ENCODE data around the gene NEBL. TPM values are rescaled to one million over a fixed set of nuclear protein-coding genes. Genes with fewer than 3 reads are reported as not detected.

The NEBL gene
- total RNA-seq, 1 donor from 2014 or later, result 0.43 TPM

- DNase-seq (ENCODE audit: low spot score), result no peak
- no peaks in the 10 kb centered on the region for H3K27me3 Mint-ChIP-seq (ENCODE audit: low read depth)
- H3K9me3 Mint-ChIP-seq, result no peaks in the 10 kb centered on the region
- H3K36me3 Mint-ChIP-seq (ENCODE audit: low read depth), result no peaks in the 10 kb centered on the region
- H3K4me1 Mint-ChIP-seq (ENCODE audit: low read depth), result no peaks in the 10 kb centered on the region
- intact Hi-C loops (cut with micrococcal nuclease), result no loop called here
- no peak overlapping the region for H3K4me3 Mint-ChIP-seq (ENCODE audit: low read depth)
- no peak overlapping the region for H3K27ac Mint-ChIP-seq
Measured at GRCh38 chr10:20892011-20892585, 5.0 kb downstream of the NEBL start.

DNA sequence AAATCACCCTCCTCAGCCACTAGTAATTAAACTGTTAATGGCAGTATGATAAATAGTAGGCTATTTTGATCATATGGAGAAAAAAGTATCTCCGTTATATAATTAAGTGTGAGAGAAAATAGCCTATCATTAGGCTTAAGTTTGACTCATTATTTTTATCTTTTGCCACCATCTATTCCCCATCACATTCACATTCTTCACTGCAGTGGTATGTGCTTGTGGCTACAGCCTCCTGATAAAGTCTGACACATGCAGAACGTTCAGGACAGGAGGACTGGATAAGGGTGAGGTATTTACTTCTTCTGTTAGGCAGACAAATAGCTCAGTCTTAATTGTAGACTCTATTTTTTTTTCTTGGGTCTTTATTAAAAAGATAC lies 5.8 kb downstream of the NEBL start:
- Mint-ChIP-seq H3K36me3 (ENCODE audit: low read depth) (no peaks in the 10 kb centered on the region), H3K9me3 (no peaks in the 10 kb centered on the region), H3K27ac (no peak overlapping the region), H3K4me3 (ENCODE audit: low read depth) (no peak overlapping the region), H3K4me1 (ENCODE audit: low read depth) (no peaks in the 10 kb centered on the region), H3K27me3 (ENCODE audit: low read depth) (no peaks in the 10 kb centered on the region)
- no peak for DNase-seq (ENCODE audit: low spot score)
- intact Hi-C loops (cut with micrococcal nuclease), result no loop called here

DNA sequence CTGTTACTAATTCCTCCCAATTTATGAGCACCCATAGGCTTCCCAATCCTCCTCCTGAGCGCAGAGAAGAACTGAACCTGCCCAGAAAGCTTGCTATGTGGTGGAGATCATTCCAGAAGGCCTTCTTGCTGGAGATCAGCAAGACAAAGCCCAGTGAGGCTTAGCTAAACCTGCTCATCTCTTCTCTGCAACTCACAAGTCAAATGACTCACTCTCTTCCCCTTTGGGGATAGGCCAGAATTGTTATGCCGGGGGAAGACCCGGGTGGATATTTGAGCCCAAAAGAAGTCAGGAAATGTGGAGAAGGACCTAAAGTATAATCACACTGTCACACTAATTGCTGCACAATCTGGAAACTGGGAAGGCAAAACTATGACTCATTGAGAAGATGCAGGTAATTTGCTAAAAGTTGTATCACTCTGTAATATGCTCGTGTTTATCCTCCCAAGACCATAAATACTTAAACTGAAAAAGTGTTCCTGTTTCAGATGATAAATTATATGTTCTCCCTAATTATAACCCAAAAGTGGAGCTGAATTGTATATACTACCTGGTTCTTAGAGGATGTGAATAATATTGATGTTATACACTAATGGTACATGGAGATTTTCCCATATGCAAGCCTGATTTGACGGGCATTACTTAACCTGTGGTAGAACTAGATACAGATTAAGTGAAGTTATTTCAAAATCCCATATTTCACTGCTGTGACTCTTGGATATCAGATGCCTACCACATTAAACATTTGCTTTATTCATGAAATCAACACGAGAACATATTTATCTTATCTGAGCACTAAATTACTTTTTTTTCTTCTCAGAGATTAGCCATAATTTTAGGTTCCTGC lies 6.4 kb downstream of the NEBL start:
- H3K4me1 Mint-ChIP-seq (ENCODE audit: low read depth), result no peaks in the 10 kb centered on the region
- no peak for DNase-seq (ENCODE audit: low spot score)
- H3K36me3 Mint-ChIP-seq (ENCODE audit: low read depth), result no peaks in the 10 kb centered on the region

DNA sequence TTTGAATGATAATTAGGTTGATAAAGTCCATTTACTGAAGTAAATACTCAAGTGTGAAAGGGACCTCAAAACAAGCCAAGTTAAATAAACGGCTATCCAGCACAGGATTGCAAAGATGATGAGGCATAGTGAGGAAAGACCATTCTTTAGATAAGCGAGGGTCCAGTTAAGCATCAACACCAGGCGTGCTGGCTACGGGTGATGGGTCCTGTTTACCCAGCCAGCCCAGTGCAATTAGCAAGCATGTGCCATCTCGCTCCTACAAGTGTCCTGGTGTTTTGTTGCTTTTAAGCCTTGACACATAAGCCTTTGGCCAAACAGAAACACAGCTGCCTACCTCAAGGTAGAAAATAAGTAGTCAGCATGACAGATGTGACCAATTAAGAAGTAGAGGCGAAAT lies 7.1 kb downstream of the NEBL start:
- H3K4me1 Mint-ChIP-seq (ENCODE audit: low read depth), result no peaks in the 10 kb centered on the region
- intact Hi-C loops (cut with micrococcal nuclease), result no loop called here
- H3K4me3 Mint-ChIP-seq (ENCODE audit: low read depth), result no peak overlapping the region
- no peak overlapping the region for H3K27ac Mint-ChIP-seq
- no peaks in the 10 kb centered on the region for H3K36me3 Mint-ChIP-seq (ENCODE audit: low read depth)
- H3K9me3 Mint-ChIP-seq, result no peaks in the 10 kb centered on the region
- no peak for DNase-seq (ENCODE audit: low spot score)
- H3K27me3 Mint-ChIP-seq (ENCODE audit: low read depth), result no peaks in the 10 kb centered on the region

More for the DNA sequence above, 6.4 kb downstream of the NEBL start:
- intact Hi-C loops (cut with micrococcal nuclease), result no loop called here
- Mint-ChIP-seq H3K9me3 (no peaks in the 10 kb centered on the region), H3K27ac (no peak overlapping the region), H3K4me3 (ENCODE audit: low read depth) (no peak overlapping the region), H3K27me3 (ENCODE audit: low read depth) (no peaks in the 10 kb centered on the region)

DNA sequence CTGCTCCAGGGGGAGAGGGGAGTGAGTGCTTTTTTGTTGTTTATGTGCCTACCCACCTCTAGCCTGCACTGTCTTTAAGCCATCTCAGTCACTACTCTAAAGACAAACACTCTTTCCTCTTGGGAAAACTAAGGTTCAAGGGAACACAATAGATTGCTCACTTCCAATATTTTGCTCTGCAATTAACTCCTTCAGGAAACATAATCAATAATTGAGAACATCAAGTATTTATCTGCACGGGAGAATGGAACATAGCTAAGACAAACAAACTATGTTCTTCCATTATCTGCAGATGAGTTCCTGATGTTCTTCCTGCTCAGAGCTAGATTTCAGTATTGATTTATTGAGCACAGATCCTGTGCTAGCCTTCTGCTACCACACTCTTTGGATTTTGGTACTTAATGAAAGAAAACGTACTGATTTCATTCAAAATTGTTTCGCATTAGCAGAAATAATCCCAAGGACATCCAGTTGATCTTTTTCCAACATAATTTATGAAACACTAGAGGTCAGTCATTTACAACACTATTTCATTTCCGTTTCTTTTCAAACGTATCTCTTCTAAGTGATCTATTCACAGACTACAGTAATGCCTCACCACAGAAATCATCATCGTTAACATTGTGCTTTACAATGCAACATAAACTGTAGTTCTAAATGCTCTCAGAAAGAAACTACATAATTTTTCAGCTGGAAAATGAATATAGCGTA lies 8.3 kb downstream of the NEBL start:
- H3K9me3 Mint-ChIP-seq, result no peaks in the 10 kb centered on the region
- no peak overlapping the region for H3K27ac Mint-ChIP-seq
- no peaks in the 10 kb centered on the region for H3K36me3 Mint-ChIP-seq (ENCODE audit: low read depth)
- intact Hi-C loops (cut with micrococcal nuclease), result no loop called here
- H3K27me3 Mint-ChIP-seq (ENCODE audit: low read depth), result no peaks in the 10 kb centered on the region
- H3K4me3 Mint-ChIP-seq (ENCODE audit: low read depth), result no peak overlapping the region
- DNase-seq (ENCODE audit: low spot score), result no peak
- no peaks in the 10 kb centered on the region for H3K4me1 Mint-ChIP-seq (ENCODE audit: low read depth)

GRCh38 chr10:20887706-20888555 lies 9.2 kb downstream of the NEBL start:
- Mint-ChIP-seq H3K27ac (no peak overlapping the region), H3K27me3 (ENCODE audit: low read depth) (no peaks in the 10 kb centered on the region), H3K4me3 (ENCODE audit: low read depth) (no peak overlapping the region), H3K4me1 (ENCODE audit: low read depth) (no peaks in the 10 kb centered on the region), H3K9me3 (no peaks in the 10 kb centered on the region), H3K36me3 (ENCODE audit: low read depth) (no peaks in the 10 kb centered on the region)
- no peak for DNase-seq (ENCODE audit: low spot score)
- intact Hi-C loops (cut with micrococcal nuclease), result no loop called here

- no peaks in the 10 kb centered on the region for H3K4me1 Mint-ChIP-seq (ENCODE audit: low read depth)
- H3K9me3 Mint-ChIP-seq, result no peaks in the 10 kb centered on the region
- H3K27ac Mint-ChIP-seq, result no peak overlapping the region
- no peak for DNase-seq (ENCODE audit: low spot score)
- H3K27me3 Mint-ChIP-seq (ENCODE audit: low read depth), result no peaks in the 10 kb centered on the region
- H3K36me3 Mint-ChIP-seq (ENCODE audit: low read depth), result no peaks in the 10 kb centered on the region
- H3K4me3 Mint-ChIP-seq (ENCODE audit: low read depth), result no peak overlapping the region
- intact Hi-C loops (cut with micrococcal nuclease), result no loop called here
Measured at GRCh38 chr10:20885678-20886077, 11.4 kb downstream of the NEBL start.

DNA sequence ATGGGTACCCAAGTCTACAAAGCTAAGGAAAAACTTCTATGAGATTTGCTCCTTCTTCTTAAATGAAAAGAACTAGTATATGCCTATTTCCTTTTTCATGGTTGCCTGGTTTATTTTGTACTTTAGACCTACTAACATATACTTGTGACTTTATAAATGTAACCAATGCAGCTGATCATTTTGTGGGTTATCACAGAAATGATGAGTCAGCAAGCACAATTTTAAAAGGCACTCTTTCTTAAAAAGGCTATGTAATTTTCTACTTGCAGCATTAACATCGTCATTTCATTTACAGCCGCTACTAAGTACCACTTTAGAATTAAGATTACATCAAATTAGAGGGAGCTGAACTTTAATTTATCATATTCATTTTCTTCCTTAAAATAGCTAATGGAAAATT lies 13.6 kb downstream of the NEBL start:
- Mint-ChIP-seq H3K36me3 (ENCODE audit: low read depth) (no peaks in the 10 kb centered on the region), H3K4me1 (ENCODE audit: low read depth) (no peaks in the 10 kb centered on the region), H3K27me3 (ENCODE audit: low read depth) (no peaks in the 10 kb centered on the region), H3K9me3 (no peaks in the 10 kb centered on the region), H3K4me3 (ENCODE audit: low read depth) (no peak overlapping the region), H3K27ac (no peak overlapping the region)
- DNase-seq (ENCODE audit: low spot score), result no peak
- intact Hi-C loops (cut with micrococcal nuclease), result no loop called here

DNA sequence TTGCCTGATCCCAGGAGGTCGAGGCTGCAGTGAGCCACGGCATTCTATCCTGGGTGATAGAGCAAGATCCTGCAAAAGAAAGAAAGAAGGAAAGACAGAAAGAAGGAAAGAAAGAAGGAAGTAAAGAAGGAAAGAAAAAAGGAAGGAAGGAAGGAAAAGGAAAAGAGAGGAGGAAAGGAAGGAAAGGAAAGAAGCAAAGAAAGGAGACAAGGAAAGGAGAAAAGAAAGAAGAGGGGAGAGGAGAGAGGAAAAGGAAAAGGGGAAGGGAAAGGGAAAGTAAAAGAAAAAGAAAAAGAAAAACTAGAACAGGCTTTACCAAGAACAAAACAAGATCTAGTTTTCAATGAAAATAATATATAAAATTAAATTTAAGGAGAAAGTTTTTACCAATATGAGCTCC lies 15.0 kb downstream of the NEBL start:
- intact Hi-C loops (cut with micrococcal nuclease), result no loop called here
- Mint-ChIP-seq H3K9me3 (no peaks in the 10 kb centered on the region), H3K36me3 (ENCODE audit: low read depth) (no peaks in the 10 kb centered on the region), H3K27me3 (ENCODE audit: low read depth) (no peaks in the 10 kb centered on the region), H3K4me1 (ENCODE audit: low read depth) (no peaks in the 10 kb centered on the region), H3K27ac (no peak overlapping the region), H3K4me3 (ENCODE audit: low read depth) (no peak overlapping the region)
- no peak for DNase-seq (ENCODE audit: low spot score)

- Mint-ChIP-seq H3K27ac (no peak overlapping the region), H3K9me3 (no peaks in the 10 kb centered on the region), H3K4me3 (ENCODE audit: low read depth) (no peak overlapping the region), H3K4me1 (ENCODE audit: low read depth) (no peaks in the 10 kb centered on the region), H3K27me3 (ENCODE audit: low read depth) (no peaks in the 10 kb centered on the region), H3K36me3 (ENCODE audit: low read depth) (no peaks in the 10 kb centered on the region)
- DNase-seq (ENCODE audit: low spot score), result no peak
- intact Hi-C loops (cut with micrococcal nuclease), result no loop called here
Measured at GRCh38 chr10:20879136-20879535, 18.0 kb downstream of the NEBL start.

GRCh38 chr10:20877986-20878983 lies 18.8 kb downstream of the NEBL start:
- Mint-ChIP-seq H3K9me3 (no peaks in the 10 kb centered on the region), H3K36me3 (ENCODE audit: low read depth) (no peaks in the 10 kb centered on the region), H3K4me3 (ENCODE audit: low read depth) (no peak overlapping the region), H3K27me3 (ENCODE audit: low read depth) (no peaks in the 10 kb centered on the region), H3K27ac (no peak overlapping the region), H3K4me1 (ENCODE audit: low read depth) (no peaks in the 10 kb centered on the region)
- no peak for DNase-seq (ENCODE audit: low spot score)
- intact Hi-C loops (cut with micrococcal nuclease), result no loop called here

GRCh38 chr10:20877554-20877953 lies 19.6 kb downstream of the NEBL start:
- Mint-ChIP-seq H3K4me1 (ENCODE audit: low read depth) (no peaks in the 10 kb centered on the region), H3K36me3 (ENCODE audit: low read depth) (no peaks in the 10 kb centered on the region), H3K27me3 (ENCODE audit: low read depth) (no peaks in the 10 kb centered on the region), H3K4me3 (ENCODE audit: low read depth) (no peak overlapping the region), H3K27ac (no peak overlapping the region), H3K9me3 (no peaks in the 10 kb centered on the region)
- intact Hi-C loops (cut with micrococcal nuclease), result no loop called here
- no peak for DNase-seq (ENCODE audit: low spot score)

All from activated T-helper 2 cell treated with anti-CD3 and anti-CD28 coated beads, Interferon-gamma antibody, Interleukin-2, Interleukin-4, amounts not matched to agents 10 μg/mL and 5 μg/mL and 100 μg/mL, durations not matched to agents 14 hours and 24 hours and 36 hours (primary cell).